ENCODE data around the gene PCDHB16. TPM values are rescaled to one million over a fixed set of nuclear protein-coding genes. Genes with fewer than 3 reads are reported as not detected.

PCDHB16 gene
- total RNA-seq: 0.07 and 0.13 TPM in 2 replicates

DNA sequence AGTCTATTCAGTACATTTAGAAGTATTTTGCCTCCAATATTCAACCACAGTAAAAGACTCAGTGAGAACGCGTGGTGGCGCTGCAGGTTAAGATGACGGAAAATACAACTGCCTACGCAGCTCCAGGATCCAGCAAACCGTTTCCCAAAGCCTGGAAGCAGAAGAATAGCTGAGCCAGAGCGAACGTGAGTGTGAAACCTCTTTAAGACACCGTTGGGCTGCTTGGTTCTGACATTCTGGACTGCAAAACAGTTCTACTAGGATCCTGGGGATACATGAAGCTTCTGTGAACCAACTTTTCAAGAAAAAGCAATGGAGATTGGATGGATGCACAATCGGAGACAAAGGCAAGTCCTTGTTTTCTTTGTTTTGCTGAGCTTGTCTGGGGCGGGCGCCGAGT is at the start of gene PCDHB16:
PCDHB16 (plus strand) TSS at position 140 of the 400 bp plus-strand sequence; CDS start at position 313, 173 bp downstream.

GRCh38 chr5:141135030-141135717 is 47.0 kb upstream of the PCDHB16 start, which contains the start of gene PCDHB5:
Gene PCDHB5 (plus strand): TSS chr5:141135206. CDS start chr5:141135435, 229 bp downstream.

DNA sequence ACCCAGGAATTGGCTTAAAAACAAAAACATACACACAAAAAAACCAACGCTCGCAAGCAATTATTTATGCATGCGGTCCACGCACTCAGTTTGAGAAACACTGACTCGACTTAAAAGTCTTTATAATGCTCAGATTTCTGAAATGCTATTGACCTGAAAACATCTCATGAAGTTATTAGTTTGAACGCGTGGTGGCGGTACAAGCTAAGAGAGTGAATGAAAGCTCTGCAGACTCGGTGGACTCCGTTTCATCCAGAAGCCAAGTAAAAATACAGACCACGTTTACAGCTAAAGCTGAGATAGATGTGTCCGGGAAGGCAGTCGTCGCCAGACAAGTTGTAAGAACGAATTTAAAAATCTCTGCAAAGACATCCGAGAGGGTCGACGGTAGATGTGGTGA is 32.4 kb upstream of the PCDHB16 start, which contains the start of gene PCDHB6:
PCDHB6 (plus strand) TSS at position 246 of the 400 bp plus-strand sequence. CDS start 201 bp downstream, outside the sequence.

DNA sequence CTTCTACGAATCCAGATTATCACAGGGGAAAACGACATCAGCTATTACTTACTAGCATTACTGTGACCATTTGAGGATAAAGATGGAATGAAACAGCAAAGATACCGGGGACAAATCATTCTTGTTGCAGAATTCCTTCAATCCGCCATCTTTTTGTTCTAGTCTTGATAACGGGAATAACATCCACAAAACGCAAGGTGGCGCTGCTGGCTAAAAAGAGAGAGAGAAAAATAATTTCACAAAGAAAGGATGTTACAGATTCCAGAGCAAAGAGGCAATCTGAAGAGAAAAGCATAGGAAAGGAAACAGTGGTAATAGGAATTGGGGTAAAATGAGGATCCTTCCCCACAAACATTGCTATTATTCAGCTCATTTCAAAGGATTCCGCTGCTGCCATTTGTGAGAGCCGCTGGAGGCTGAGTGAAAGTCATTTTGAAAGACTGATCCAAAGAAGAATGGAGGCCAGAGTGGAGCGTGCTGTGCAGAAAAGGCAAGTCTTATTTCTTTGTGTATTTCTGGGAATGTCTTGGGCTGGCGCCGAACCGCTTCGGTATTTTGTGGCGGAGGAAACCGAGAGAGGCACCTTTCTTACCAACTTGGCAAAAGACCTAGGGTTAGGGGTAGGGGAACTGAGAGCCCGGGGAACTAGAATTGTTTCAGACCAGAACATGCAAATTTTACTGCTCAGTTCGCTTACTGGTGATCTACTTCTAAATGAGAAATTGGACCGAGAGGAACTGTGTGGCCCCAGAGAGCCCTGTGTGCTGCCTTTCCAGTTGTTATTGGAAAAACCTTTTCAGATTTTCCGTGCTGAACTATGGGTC is 9.6 kb upstream of the PCDHB16 start, which contains the start of gene PCDHB7:
PCDHB7 (plus strand) TSS at position 264 of the 824 bp plus-strand sequence; CDS start at position 456, 192 bp downstream.

DNA sequence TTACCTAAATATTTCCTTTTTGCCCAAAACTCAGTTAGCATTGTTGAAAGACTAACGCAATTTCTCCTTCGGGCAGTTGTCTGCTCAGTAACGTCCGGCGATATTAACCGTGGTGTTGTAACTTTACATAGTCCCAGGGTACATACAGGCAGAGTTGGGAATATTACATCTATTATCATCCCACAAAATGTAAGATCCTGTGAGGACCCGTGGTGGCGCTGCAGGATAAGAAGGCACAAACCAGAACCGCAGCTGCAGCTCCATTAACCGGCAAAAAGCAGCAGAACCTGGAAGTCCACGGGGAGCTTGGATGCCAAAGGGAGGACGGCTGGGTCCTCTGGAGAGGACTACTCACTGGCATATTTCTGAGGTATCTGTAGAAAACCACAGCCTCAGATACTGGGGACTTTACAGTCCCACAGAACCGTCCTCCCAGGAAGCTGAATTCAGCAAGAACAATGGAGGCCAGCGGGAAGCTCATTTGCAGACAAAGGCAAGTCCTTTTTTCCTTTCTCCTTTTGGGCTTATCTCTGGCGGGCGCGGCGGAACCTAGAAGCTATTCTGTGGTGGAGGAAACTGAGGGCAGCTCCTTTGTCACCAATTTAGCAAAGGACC is 4.5 kb upstream of the PCDHB16 start, which contains the start of gene PCDHB8:
PCDHB8 (plus strand) TSS at position 214 of the 615 bp plus-strand sequence; CDS start at position 459, 245 bp downstream.

GRCh38 chr5:141186897-141187512 is 4.8 kb downstream of the PCDHB16 start, which contains the start of gene PCDHB9:
Gene PCDHB9 (plus strand): TSS chr5:141187161. CDS start chr5:141187319, 158 bp downstream.

GRCh38 chr5:141192110-141192725 is 10.0 kb downstream of the PCDHB16 start, which contains the start of gene PCDHB10:
Gene PCDHB10 (plus strand): TSS chr5:141192353. CDS start chr5:141192553, 200 bp downstream.

DNA sequence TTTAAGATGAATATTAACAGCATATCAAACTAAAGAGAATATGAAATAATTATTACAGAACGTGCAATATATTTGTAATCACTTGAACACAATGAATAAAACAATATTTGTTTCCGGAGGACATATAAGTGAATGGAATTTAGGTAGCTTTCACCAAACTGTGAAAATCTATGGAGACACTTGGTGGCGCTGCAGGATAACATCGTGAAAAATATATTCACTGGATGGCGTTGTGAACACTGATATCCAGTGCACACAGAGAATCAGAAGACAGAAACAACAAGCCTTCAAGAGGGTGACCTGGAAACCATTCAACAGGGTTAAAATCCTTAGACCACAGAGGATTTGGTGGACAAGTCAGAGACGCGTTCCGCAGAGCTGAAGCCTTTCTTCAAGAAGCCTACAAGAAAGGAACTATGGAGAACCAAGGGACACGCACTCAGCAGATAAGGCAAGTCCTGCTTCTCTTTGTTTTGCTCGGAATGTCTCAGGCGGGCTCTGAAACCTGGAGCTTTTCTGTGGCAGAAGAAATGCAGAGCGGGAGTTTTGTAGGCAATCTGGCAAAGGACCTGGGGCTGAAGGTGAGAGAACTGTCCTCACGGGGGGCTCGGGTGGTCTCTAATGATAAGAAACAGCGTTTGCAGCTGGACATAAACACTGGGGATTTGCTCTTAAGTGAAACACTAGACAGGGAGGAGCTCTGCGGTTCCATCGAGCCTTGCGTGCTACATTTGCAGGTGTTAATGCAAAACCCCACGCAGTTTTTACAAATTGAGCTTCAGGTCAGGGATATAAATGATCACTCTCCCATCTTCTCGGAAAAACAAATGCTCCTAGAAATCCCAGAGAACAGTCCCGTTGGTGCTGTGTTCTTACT is 17.4 kb downstream of the PCDHB16 start, which contains the start of gene PCDHB11:
PCDHB11 (plus strand) TSS at position 269 of the 877 bp plus-strand sequence; CDS start at position 417, 148 bp downstream.

GRCh38 chr5:141208478-141208877 is 26.3 kb downstream of the PCDHB16 start, which contains the start of gene PCDHB12:
Gene PCDHB12 (plus strand): TSS chr5:141208719. CDS start chr5:141208908, 189 bp downstream.

GRCh38 chr5:141213656-141214339 is 31.6 kb downstream of the PCDHB16 start, which contains the start of gene PCDHB13:
Gene PCDHB13 (plus strand): TSS chr5:141213919. CDS start chr5:141214124, 205 bp downstream.

GRCh38 chr5:141223112-141223783 is 41.1 kb downstream of the PCDHB16 start, which contains the start of gene PCDHB14:
Gene PCDHB14 (plus strand): TSS chr5:141223343. CDS start chr5:141223506, 163 bp downstream.

Other genes with a start within 250 kb of the PCDHB16 start
- gene PCDHAC2, start 215.9 kb upstream of the PCDHB16 start, total RNA-seq: 1.8 and 3.3 TPM in 2 replicates
- gene PCDHB1, start 131.0 kb upstream of the PCDHB16 start, total RNA-seq: not detected in 2 replicates
- gene PCDHB2, start 87.8 kb upstream of the PCDHB16 start, total RNA-seq: 0.66 and 0.72 TPM in 2 replicates
- 0.14 and 0.27 TPM in 2 replicates for gene PCDHB3, start 81.9 kb upstream of the PCDHB16 start, total RNA-seq
- 0.07 and 0.13 TPM in 2 replicates for gene PCDHB4, start 60.6 kb upstream of the PCDHB16 start, total RNA-seq
- gene PCDHB5, start 47.2 kb upstream of the PCDHB16 start, total RNA-seq: 0.40 and 0.43 TPM in 2 replicates
- 0.07 TPM in 1 of 2 replicates, not detected in the other for gene PCDHB6, start 32.3 kb upstream of the PCDHB16 start, total RNA-seq
- gene PCDHB7, start 9.7 kb upstream of the PCDHB16 start, total RNA-seq: 0.22 and 0.40 TPM in 2 replicates
- 0.07 and 0.13 TPM in 2 replicates for gene PCDHB8, start 4.6 kb upstream of the PCDHB16 start, total RNA-seq
- gene PCDHB9, start 4.8 kb downstream of the PCDHB16 start, total RNA-seq: 0.13 and 0.14 TPM in 2 replicates
- gene PCDHB10, start 10.0 kb downstream of the PCDHB16 start, total RNA-seq: 0.22 and 0.66 TPM in 2 replicates
- 0.07 and 0.27 TPM in 2 replicates for gene PCDHB11, start 17.2 kb downstream of the PCDHB16 start, total RNA-seq
- gene PCDHB12, start 26.3 kb downstream of the PCDHB16 start, total RNA-seq: 0.07 and 0.27 TPM in 2 replicates
- gene PCDHB13, start 31.5 kb downstream of the PCDHB16 start, total RNA-seq: 0.22 and 0.66 TPM in 2 replicates
- 0.14 and 0.53 TPM in 2 replicates for gene PCDHB14, start 41.0 kb downstream of the PCDHB16 start, total RNA-seq
- gene PCDHB15, start 63.0 kb downstream of the PCDHB16 start, total RNA-seq: 0.14 and 0.66 TPM in 2 replicates
- gene SLC25A2, start 121.7 kb downstream of the PCDHB16 start, total RNA-seq: 0.27 and 0.50 TPM in 2 replicates
- gene TAF7, start 138.4 kb downstream of the PCDHB16 start, total RNA-seq: 62.1 and 70.6 TPM in 2 replicates
- gene PCDHGA1, start 148.1 kb downstream of the PCDHB16 start, total RNA-seq: 0.22 and 0.40 TPM in 2 replicates
- 1.1 and 1.2 TPM in 2 replicates for gene PCDHGA2, start 156.4 kb downstream of the PCDHB16 start, total RNA-seq
- 0.65 and 0.93 TPM in 2 replicates for gene PCDHGA3, start 161.4 kb downstream of the PCDHB16 start, total RNA-seq
- gene PCDHGB1, start 167.7 kb downstream of the PCDHB16 start, total RNA-seq: 0.50 and 0.66 TPM in 2 replicates
- 2.2 and 5.2 TPM in 2 replicates for gene PCDHGA4, start 172.6 kb downstream of the PCDHB16 start, total RNA-seq
- 1.3 and 2.0 TPM in 2 replicates for gene PCDHGB2, start 177.6 kb downstream of the PCDHB16 start, total RNA-seq
- 0.72 and 1.1 TPM in 2 replicates for gene PCDHGA5, start 181.8 kb downstream of the PCDHB16 start, total RNA-seq
- gene PCDHGB3, start 187.9 kb downstream of the PCDHB16 start, total RNA-seq: 1.4 and 2.9 TPM in 2 replicates
- gene PCDHGA6, start 191.5 kb downstream of the PCDHB16 start, total RNA-seq: 2.1 and 2.9 TPM in 2 replicates
- 0.65 and 2.0 TPM in 2 replicates for gene PCDHGA7, start 200.4 kb downstream of the PCDHB16 start, total RNA-seq
- gene PCDHGB4, start 205.3 kb downstream of the PCDHB16 start, total RNA-seq: 5.6 and 9.7 TPM in 2 replicates
- gene PCDHGA8, start 210.2 kb downstream of the PCDHB16 start, total RNA-seq: 0.72 and 1.6 TPM in 2 replicates
- gene PCDHGB5, start 215.6 kb downstream of the PCDHB16 start, total RNA-seq: 9.1 and 13.4 TPM in 2 replicates
- 4.3 and 4.6 TPM in 2 replicates for gene PCDHGA9, start 220.4 kb downstream of the PCDHB16 start, total RNA-seq
- 2.9 and 3.3 TPM in 2 replicates for gene PCDHGB6, start 225.6 kb downstream of the PCDHB16 start, total RNA-seq
- 4.7 and 5.5 TPM in 2 replicates for gene PCDHGA10, start 230.6 kb downstream of the PCDHB16 start, total RNA-seq
- gene PCDHGB7, start 235.3 kb downstream of the PCDHB16 start, total RNA-seq: 9.4 and 9.8 TPM in 2 replicates
- 12.5 and 13.6 TPM in 2 replicates for gene PCDHGA11, start 238.7 kb downstream of the PCDHB16 start, total RNA-seq
- gene PCDHGA12, start 248.1 kb downstream of the PCDHB16 start, total RNA-seq: 10.8 and 12.6 TPM in 2 replicates